H1 (cell line): Measurements from ENCODE around the gene GINS2. TPM values are rescaled to one million over a fixed set of nuclear protein-coding genes. Genes with fewer than 3 reads are reported as not detected.

Experiments
- polyA plus RNA-seq, 7 experiments: library from polyadenylated mRNA; depleted of rRNA in 3 of 7; stranded (reverse) in 5 of 7; unstranded in 2 of 7; fragments of >200 nt in 5 of 7; fragments of 200-250 nt in 2 of 7; gene quantifications; 1 replicate in 5 of 7; 2 replicates in 1 of 7; 4 replicates in 1 of 7; pipeline versions ENCODE4 v1.2.1 to v1.2.3, GENCODE V29; 2011 to 2013; ENCODE audit warnings: missing spikeins in 2 of 7, mixed read lengths in 2 of 7
- total RNA-seq: library from RNA; stranded (reverse); fragmentation: NEBNext Ultra II Directional; extraction: Animal tissue kit (Norgen Biotek cat#: 25700); gene quantifications from 2 replicates; pipeline ENCODE4 v1.2.1, GENCODE V29; 2021
- TF ChIP-seq, protein P1 (sequence below): IDR thresholded peaks from 2 replicates; pipeline ENCODE4 v1.6.1; 2011; ENCODE audit warnings: low read depth, mild to moderate bottlenecking, low read length; ENCODE audit not compliant: insufficient read depth

GINS2 gene
- total and polyA plus RNA-seq, 2 of the 8 experiments (the other 6 are each of a cell fraction or from before 2014, with no cell fraction given) = 29.4 to 59.1 TPM

DNA sequence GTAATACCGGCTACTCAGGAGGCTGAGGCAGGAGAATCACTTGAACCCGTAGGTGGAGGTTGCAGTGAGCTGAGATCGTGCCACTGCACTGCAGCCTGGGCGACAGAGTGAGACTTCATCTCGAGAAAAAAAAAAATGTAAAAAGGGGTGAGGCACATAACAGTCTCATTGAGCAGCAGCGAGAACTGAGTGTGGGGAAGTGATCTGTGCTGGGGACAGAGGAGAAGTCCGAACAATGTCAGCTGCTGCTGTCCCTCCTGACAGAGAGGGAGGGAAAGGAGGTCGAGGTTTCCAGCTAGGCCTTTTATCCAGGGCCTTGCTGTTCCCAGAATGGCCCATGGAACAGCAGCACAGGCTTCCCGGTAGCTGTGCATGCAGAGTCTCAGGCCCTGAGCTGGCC lies 48.2 kb upstream of the GINS2 start (continued):
- TF ChIP-seq, protein P1, sequence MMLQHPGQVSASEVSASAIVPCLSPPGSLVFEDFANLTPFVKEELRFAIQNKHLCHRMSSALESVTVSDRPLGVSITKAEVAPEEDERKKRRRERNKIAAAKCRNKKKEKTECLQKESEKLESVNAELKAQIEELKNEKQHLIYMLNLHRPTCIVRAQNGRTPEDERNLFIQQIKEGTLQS = no peak
